Neural progenitor cell (in vitro differentiated cells): Measurements from ENCODE around the gene NTRK3. TPM values are rescaled to one million over a fixed set of nuclear protein-coding genes. Genes with fewer than 3 reads are reported as not detected.
A peak's percentile ranks its signal among the peaks of the same experiment; 100 is the strongest.

ENCODE experiments used
- DNase-seq: peaks from one replicate; pipeline ENCODE4 v3.0.0-alpha.2; 2016; ENCODE audit warnings: low spot score
- H2AFZ ChIP-seq: fragments of 200-600 bp; sonication (generic); replicated peaks from 2 replicates; pipeline ENCODE4 v1.6.1; 2016; ENCODE audit warnings: antibody characterized with exemption
- H3F3A ChIP-seq: fragments of 200-600 bp; sonication (generic); 2 replicates; pipeline ENCODE4 v1.6.1; 2016; ENCODE audit warnings: antibody characterized with exemption, low read depth
- H3K27ac ChIP-seq: fragments of 200-600 bp; sonication (generic); 2 replicates; pipeline ENCODE4 v1.5.1; 2016; ENCODE audit warnings: mild to moderate bottlenecking
- H3K27me3 ChIP-seq: fragments of 200-600 bp; sonication (generic); 2 replicates; pipeline ENCODE4 v1.6.1; 2016; ENCODE audit warnings: mild to moderate bottlenecking, moderate library complexity
- H3K36me3 ChIP-seq: fragments of 200-600 bp; sonication (generic); 2 replicates; pipeline ENCODE4 v1.5.1; 2016
- H3K4me1 ChIP-seq: fragments of 200-600 bp; sonication (generic); 2 replicates; pipeline ENCODE4 v1.6.1; 2016; ENCODE audit warnings: mixed run types
- H3K4me2 ChIP-seq: fragments of 200-600 bp; sonication (generic); 2 replicates; pipeline ENCODE4 v1.6.1; 2016
- H3K4me3 ChIP-seq: fragments of 200-600 bp; sonication (generic); 2 replicates; pipeline ENCODE4 v1.5.1; 2016
- H3K79me2 ChIP-seq: fragments of 200-600 bp; sonication (generic); 2 replicates; pipeline ENCODE4 v1.6.1; 2016; ENCODE audit warnings: low read depth
- H3K9ac ChIP-seq: fragments of 200-600 bp; sonication (generic); 2 replicates; pipeline ENCODE4 v1.6.1; 2016
- H3K9me3 ChIP-seq: fragments of 200-600 bp; sonication (generic); 2 replicates; pipeline ENCODE4 v1.5.1; 2016; ENCODE audit warnings: low read depth
- H4K20me1 ChIP-seq: fragments of 200-600 bp; sonication (generic); 2 replicates; pipeline ENCODE4 v1.6.1; 2016; ENCODE audit warnings: low read depth
- H3K27ac Mint-ChIP-seq: 3 replicates; pipeline ENCODE4 v1.8.0; 2021; ENCODE audit warnings: mixed read lengths
- H3K27me3 Mint-ChIP-seq: 2 replicates; pipeline ENCODE4 v1.8.0; 2022; ENCODE audit warnings: low read depth, mild to moderate bottlenecking, inconsistent platforms, moderate library complexity, mixed read lengths; ENCODE audit not compliant: insufficient read depth
- H3K36me3 Mint-ChIP-seq: 3 replicates; pipeline ENCODE4 v1.8.0; 2021; ENCODE audit warnings: mixed read lengths
- H3K4me1 Mint-ChIP-seq: 3 replicates; pipeline ENCODE4 v1.8.0; 2021; ENCODE audit warnings: mixed read lengths
- H3K4me3 Mint-ChIP-seq: 3 replicates; pipeline ENCODE4 v1.8.0; 2021; ENCODE audit warnings: mild to moderate bottlenecking, moderate library complexity, mixed read lengths
- H3K9me3 Mint-ChIP-seq: 3 replicates; pipeline ENCODE4 v1.8.0; 2020; ENCODE audit warnings: mixed read lengths
- EZH2 ChIP-seq: fragments of 200-600 bp; sonication (generic); IDR thresholded peaks from 2 replicates; pipeline ENCODE4 v1.6.1; 2017; ENCODE audit warnings: antibody characterized with exemption, mild to moderate bottlenecking, moderate library complexity
- EZH2phosphoT487 ChIP-seq: fragments of 200-600 bp; sonication (generic); IDR thresholded peaks from 2 replicates; pipeline ENCODE4 v1.6.1; 2017; ENCODE audit warnings: antibody characterized with exemption
- total RNA-seq: library from RNA; depleted of rRNA; stranded (reverse); fragments of >200 nt; gene quantifications from 2 replicates; pipeline ENCODE4 v1.2.3, GENCODE V29; 2015; ENCODE audit warnings: low replicate concordance
- TF ChIP-seq, protein P1 (sequence below): fragments of 200-600 bp; sonication (generic); IDR thresholded peaks from 2 replicates; pipeline ENCODE4 v1.5.1; 2017; ENCODE audit warnings: antibody characterized with exemption, mild to moderate bottlenecking

The NTRK3 gene
- total RNA-seq, 1 donor from 2014 or later = 2.0 TPM

DNA sequence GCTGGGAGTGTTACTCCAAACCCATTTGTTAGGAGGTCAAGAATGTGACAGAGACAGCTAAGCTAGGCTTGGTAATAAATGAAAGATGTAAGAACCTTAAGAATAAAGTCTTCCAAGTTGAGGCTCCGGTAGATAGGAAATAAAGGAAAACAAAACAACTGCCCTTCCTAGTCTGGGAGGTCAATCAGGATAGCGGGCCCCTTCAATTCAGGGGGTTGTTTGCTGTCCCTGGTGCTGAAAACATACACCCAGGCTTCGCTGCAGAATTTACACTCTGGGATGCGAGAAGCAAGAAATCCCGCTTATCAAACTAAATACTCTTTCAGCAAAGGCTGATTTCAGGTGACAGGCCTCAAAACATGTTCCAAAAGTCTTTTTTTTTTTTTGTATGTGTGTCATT, 393.4 kb downstream of the NTRK3 start:
- no peak overlapping the region for H3K9ac ChIP-seq
- no peak overlapping the region for H3K4me3 ChIP-seq
- Mint-ChIP-seq H3K9me3 (no peaks in the 10 kb centered on the region), H3K36me3 (no peaks in the 10 kb centered on the region), H3K27me3 (no peaks in the 10 kb centered on the region), H3K4me1 (no peaks in the 10 kb centered on the region), H3K27ac (no peak overlapping the region), H3K4me3 (no peak overlapping the region)
- peak; percentile 73 for DNase-seq
- H3F3A ChIP-seq = no peaks in the 10 kb centered on the region
- no peaks in the 10 kb centered on the region for H3K9me3 ChIP-seq
- H3K27ac ChIP-seq = no peak overlapping the region
- H2AFZ ChIP-seq = no peak overlapping the region
- H3K27me3 ChIP-seq = peaks cover 35% of the 10 kb centered on the region
- H4K20me1 ChIP-seq = peaks cover 4% of the 10 kb centered on the region
- H3K4me1 ChIP-seq = no peaks in the 10 kb centered on the region
- no peaks in the 10 kb centered on the region for H3K79me2 ChIP-seq
- H3K36me3 ChIP-seq = no peaks in the 10 kb centered on the region
- no peak overlapping the region for H3K4me2 ChIP-seq
- TF ChIP-seq, protein P1, sequence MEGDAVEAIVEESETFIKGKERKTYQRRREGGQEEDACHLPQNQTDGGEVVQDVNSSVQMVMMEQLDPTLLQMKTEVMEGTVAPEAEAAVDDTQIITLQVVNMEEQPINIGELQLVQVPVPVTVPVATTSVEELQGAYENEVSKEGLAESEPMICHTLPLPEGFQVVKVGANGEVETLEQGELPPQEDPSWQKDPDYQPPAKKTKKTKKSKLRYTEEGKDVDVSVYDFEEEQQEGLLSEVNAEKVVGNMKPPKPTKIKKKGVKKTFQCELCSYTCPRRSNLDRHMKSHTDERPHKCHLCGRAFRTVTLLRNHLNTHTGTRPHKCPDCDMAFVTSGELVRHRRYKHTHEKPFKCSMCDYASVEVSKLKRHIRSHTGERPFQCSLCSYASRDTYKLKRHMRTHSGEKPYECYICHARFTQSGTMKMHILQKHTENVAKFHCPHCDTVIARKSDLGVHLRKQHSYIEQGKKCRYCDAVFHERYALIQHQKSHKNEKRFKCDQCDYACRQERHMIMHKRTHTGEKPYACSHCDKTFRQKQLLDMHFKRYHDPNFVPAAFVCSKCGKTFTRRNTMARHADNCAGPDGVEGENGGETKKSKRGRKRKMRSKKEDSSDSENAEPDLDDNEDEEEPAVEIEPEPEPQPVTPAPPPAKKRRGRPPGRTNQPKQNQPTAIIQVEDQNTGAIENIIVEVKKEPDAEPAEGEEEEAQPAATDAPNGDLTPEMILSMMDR = no peak
- no peak for TF ChIP-seq EZH2
- TF ChIP-seq EZH2phosphoT487 = no peak

GRCh38 chr15:87860743-87861142, 395.8 kb downstream of the NTRK3 start:
- Histone ChIP-seq H3K9me3 (no peaks in the 10 kb centered on the region), H3K79me2 (no peaks in the 10 kb centered on the region), H3K36me3 (no peaks in the 10 kb centered on the region), H4K20me1 (peaks cover 4% of the 10 kb centered on the region), H3K27me3 (peaks cover 30% of the 10 kb centered on the region), H3K27ac (no peak overlapping the region), H3K4me1 (no peaks in the 10 kb centered on the region), H3K4me2 (no peak overlapping the region), H2AFZ (no peak overlapping the region), H3K4me3 (no peak overlapping the region), H3K9ac (no peak overlapping the region), H3F3A (no peaks in the 10 kb centered on the region)
- no peaks in the 10 kb centered on the region for H3K4me1 Mint-ChIP-seq
- DNase-seq = no peak
- H3K27ac Mint-ChIP-seq = no peak overlapping the region
- H3K4me3 Mint-ChIP-seq = no peak overlapping the region
- no peak for TF ChIP-seq EZH2
- no peak for TF ChIP-seq EZH2phosphoT487
- TF ChIP-seq, protein P1 = no peak
- no peaks in the 10 kb centered on the region for H3K27me3 Mint-ChIP-seq
- no peaks in the 10 kb centered on the region for H3K9me3 Mint-ChIP-seq
- H3K36me3 Mint-ChIP-seq = no peaks in the 10 kb centered on the region

- Histone ChIP-seq H2AFZ (no peak overlapping the region), H3K79me2 (no peaks in the 10 kb centered on the region), H3K4me3 (no peak overlapping the region), H3F3A (no peaks in the 10 kb centered on the region), H3K4me2 (no peak overlapping the region), H3K4me1 (no peaks in the 10 kb centered on the region), H3K9ac (no peak overlapping the region), H3K9me3 (no peaks in the 10 kb centered on the region), H4K20me1 (peaks cover 4% of the 10 kb centered on the region), H3K36me3 (no peaks in the 10 kb centered on the region), H3K27ac (no peak overlapping the region), H3K27me3 (peaks cover 12% of the 10 kb centered on the region)
- peaks cover 5% of the 10 kb centered on the region for H3K27me3 Mint-ChIP-seq
- H3K9me3 Mint-ChIP-seq = no peaks in the 10 kb centered on the region
- H3K4me1 Mint-ChIP-seq = no peaks in the 10 kb centered on the region
- no peak overlapping the region for H3K4me3 Mint-ChIP-seq
- H3K27ac Mint-ChIP-seq = no peak overlapping the region
- TF ChIP-seq EZH2 = no peak
- no peak for TF ChIP-seq EZH2phosphoT487
- TF ChIP-seq, protein P1 = no peak
- no peak for DNase-seq
- H3K36me3 Mint-ChIP-seq = no peaks in the 10 kb centered on the region
These were observed 397.9 kb downstream of the NTRK3 start for GRCh38 chr15:87858651-87859050.
